ENCODE data around the gene COL27A1.

COL27A1 gene

DNA sequence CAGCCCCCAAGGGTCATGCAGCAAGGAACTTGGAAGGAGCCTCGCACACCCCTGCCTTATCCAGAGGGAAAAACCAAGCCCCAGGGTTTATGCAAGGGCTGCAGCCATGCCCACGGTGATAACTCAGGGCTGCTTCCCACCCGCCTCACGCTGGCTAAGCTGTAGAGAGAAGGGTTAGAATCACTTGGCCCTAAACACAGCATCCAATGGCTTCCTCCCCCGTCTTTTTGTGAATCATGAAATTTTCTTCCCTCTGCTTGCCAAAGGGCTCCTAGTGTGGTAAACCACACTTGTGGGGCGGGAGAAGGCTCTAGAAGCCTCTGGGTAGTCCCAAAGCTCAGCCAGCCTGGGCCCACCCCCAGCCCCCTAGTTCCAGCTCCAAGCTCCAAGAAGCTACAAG is 111.6 kb downstream of the COL27A1 start:
- H3K4me3 ChIP-seq (ENCODE audit: low read length): no peak overlapping the region
- TF ChIP-seq, protein P1, sequence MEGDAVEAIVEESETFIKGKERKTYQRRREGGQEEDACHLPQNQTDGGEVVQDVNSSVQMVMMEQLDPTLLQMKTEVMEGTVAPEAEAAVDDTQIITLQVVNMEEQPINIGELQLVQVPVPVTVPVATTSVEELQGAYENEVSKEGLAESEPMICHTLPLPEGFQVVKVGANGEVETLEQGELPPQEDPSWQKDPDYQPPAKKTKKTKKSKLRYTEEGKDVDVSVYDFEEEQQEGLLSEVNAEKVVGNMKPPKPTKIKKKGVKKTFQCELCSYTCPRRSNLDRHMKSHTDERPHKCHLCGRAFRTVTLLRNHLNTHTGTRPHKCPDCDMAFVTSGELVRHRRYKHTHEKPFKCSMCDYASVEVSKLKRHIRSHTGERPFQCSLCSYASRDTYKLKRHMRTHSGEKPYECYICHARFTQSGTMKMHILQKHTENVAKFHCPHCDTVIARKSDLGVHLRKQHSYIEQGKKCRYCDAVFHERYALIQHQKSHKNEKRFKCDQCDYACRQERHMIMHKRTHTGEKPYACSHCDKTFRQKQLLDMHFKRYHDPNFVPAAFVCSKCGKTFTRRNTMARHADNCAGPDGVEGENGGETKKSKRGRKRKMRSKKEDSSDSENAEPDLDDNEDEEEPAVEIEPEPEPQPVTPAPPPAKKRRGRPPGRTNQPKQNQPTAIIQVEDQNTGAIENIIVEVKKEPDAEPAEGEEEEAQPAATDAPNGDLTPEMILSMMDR (IDR thresholded peaks at IDR 0.05; ENCODE audit: insufficient read depth, low read depth, low read length, missing control alignments): no peak
- no peak for DNase-seq (ENCODE audit: low read depth)

DNA sequence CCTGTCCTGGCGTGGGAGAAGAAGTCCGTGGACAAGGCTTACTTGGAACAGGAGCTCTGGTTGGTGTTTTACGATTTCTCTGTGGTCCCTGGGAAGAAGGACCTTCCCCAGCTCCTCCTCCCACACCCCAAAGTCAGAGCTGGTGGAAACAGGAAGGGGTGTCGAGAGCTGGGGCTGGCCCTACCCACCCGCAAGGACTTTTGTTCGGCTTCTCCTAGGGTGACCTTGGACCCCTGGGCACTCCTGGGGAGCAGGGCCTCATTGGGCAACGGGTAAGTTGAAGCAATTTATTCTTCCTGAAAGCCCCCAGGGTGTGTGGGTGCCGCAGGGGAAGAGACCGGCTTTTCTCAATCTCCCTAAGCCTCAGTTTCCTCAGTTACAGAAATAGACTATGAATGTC is 113.7 kb downstream of the COL27A1 start:
- TF ChIP-seq, protein P1 (IDR thresholded peaks at IDR 0.05; ENCODE audit: insufficient read depth, low read depth, low read length, missing control alignments): no peak
- no peak overlapping the region for H3K4me3 ChIP-seq (ENCODE audit: low read length)
- DNase-seq (ENCODE audit: low read depth): no peak

DNA sequence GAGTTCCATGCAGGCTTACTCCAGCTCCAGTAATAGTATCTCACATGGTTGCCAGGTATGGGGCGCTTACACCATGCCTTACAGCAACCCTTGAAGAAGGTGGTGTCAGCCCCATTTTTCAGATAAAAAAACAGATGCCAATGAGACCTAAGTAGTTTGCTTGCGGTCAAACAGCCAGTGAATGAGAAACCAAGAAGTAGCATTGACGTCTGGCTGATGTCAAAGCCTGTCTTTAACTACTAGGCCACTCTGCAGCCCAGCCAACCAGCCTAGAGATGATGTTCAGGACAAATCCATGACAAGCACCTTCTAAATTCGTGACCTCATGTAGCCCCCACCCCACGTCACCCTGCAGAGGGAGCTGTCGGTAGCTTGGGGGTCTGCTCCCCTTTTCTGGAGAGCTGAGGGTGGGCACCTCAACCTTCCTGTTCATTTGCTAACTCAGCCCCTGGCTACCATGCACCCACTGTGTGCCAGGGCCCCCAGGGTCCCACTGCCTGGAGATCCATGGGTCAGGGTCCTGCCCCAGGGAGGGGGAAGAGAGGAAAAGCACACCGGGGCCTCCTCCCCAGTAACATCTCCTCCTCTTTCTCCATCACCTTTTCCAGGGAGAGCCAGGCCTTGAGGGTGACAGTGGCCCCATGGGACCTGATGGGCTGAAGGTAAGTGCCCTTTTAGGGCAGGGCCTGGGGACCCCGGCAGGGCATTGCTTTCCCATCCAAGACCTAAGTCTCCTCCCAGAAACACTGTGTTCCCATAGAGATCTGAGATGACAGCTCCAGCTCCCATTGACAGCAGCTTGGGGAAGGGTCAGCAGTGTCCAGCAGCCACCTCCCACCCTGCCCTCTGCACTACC is 115.0 kb downstream of the COL27A1 start:
- no peak overlapping the region for H3K4me3 ChIP-seq (ENCODE audit: low read length)
- TF ChIP-seq, protein P1 (IDR thresholded peaks at IDR 0.05; ENCODE audit: insufficient read depth, low read depth, low read length, missing control alignments): no peak
- DNase-seq (ENCODE audit: low read depth): no peak

DNA sequence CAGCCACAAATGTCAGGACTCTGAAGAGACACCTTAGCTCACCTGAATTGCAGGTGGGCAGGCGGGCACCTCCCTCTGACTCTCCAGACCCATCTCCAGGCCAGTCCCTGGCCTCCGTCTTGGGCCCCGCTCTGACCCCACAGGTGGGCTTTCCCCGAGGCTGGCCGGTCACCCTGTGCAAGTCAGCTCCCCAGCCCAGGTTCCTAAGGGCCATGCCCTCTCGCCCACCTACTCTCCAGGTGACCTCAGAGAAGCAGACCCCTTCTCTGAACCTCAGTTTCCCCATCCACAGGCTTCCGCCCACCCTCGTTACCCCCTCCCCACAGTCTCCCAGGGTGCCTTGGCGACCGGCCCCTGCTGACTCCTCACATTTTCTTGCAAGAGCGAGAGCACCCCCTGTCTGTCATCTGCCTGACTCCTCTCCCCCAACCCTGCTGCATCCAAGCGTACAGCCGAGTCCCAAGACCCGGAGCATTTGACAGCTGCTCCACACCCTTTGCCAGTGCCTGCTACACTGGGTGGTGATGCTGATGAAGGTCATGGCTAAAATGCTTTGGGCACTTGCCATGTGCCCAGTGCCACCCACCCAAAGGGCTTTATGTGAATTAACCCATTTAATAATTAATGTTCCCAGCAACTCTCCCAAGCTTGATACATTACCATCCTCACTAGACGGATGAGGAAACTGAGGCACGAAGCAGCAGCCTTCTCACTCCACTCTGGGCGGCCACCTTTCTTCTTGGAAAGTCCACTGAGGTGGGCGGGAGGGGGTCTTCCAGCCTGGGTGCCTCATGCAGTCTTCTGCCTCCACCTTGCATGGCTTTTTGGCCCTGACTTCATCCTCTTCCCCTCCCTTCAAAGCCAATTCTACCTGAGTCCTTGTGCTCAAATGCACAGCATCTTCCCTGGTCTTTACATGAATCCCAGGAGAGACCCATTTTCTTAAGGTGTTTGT is 116.5 kb downstream of the COL27A1 start:
- DNase-seq (ENCODE audit: low read depth): peak; percentile 67
- TF ChIP-seq, protein P1 (IDR thresholded peaks at IDR 0.05; ENCODE audit: insufficient read depth, low read depth, low read length, missing control alignments): peak; percentile 44
- no peak overlapping the region for H3K4me3 ChIP-seq (ENCODE audit: low read length)

DNA sequence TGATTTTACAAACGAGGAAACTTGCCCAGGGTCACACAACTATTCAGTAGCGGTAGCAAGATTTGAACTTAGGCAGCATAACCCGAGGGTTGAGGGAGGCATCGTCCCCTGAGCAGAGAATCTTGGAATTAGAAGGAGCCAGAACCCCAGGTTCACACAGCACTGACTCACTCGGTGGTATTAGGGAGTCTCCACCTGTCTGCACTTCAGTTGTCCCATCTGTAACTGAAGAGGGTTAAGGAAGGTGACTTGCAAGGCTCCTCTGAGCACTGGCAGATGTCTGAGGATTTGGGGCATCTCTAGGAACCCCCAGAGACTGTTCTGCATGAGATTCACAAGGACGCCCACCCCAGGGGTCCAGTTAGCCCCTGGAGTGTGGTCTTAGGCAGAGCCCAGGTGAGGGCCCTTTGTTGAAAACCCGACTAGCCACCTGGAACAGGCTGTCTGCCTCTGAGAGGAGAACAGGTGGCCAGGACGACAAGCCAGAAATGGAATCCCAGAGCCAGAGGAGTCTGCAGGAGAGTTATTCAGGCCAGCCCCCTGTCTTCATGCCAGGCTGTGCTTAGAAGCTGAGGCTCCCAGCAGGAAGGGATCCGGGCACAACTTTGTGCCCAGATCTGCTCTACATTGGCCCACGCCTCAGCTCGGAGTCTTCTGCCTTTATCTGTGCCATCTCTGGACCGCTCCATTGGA is 117.5 kb downstream of the COL27A1 start:
- H3K4me3 ChIP-seq (ENCODE audit: low read length): no peak overlapping the region
- DNase-seq (ENCODE audit: low read depth): peak; percentile 37
- TF ChIP-seq, protein P1 (IDR thresholded peaks at IDR 0.05; ENCODE audit: insufficient read depth, low read depth, low read length, missing control alignments): no peak

DNA sequence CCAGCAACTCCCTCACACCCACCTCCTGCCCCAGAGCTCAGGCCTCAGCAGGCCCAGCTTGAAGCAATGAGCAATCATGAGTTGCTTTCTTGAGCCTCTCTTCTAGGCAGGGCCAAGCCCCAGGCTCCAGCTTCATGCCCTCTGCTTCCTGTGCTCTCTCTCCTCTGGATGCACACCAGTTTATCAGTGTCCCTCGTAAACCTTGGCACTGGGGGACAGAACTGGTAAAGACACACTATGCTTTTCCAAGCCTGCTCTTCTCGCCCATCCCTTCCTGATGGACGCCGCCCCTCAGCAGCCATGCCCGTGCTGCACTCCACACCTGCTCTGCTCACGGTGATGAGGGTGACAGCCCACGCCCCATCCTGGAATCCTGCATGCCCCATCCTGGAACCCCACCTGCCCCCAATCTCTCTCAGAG is 118.1 kb downstream of the COL27A1 start:
- no peak overlapping the region for H3K4me3 ChIP-seq (ENCODE audit: low read length)
- TF ChIP-seq, protein P1 (IDR thresholded peaks at IDR 0.05; ENCODE audit: insufficient read depth, low read depth, low read length, missing control alignments): no peak
- peak; percentile 89 for DNase-seq (ENCODE audit: low read depth)

All from epithelial cell of esophagus (primary cell).